Measurements from ENCODE around the gene TRAPPC2L. TPM values are rescaled to one million over a fixed set of nuclear protein-coding genes. Genes with fewer than 3 reads are reported as not detected.

Gene TRAPPC2L
- total RNA-seq, 1 experiment from 2014 or later: 82.0 TPM

- TF ChIP-seq, protein P1, sequence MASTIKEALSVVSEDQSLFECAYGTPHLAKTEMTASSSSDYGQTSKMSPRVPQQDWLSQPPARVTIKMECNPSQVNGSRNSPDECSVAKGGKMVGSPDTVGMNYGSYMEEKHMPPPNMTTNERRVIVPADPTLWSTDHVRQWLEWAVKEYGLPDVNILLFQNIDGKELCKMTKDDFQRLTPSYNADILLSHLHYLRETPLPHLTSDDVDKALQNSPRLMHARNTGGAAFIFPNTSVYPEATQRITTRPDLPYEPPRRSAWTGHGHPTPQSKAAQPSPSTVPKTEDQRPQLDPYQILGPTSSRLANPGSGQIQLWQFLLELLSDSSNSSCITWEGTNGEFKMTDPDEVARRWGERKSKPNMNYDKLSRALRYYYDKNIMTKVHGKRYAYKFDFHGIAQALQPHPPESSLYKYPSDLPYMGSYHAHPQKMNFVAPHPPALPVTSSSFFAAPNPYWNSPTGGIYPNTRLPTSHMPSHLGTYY (CRISPR knock-in tag; IDR thresholded peaks at IDR 0.05): no peak
- TF ChIP-seq ZBTB21 (CRISPR knock-in tag; IDR thresholded peaks at IDR 0.05; ENCODE audit: borderline replicate concordance) (no peak), E2F5 (CRISPR knock-in tag; IDR thresholded peaks at IDR 0.05) (no peak)
Observed at GRCh38 chr16:88810912-88811768, 45.8 kb upstream of the TRAPPC2L start (continued).

- ATAC-seq (peak; percentile 61), DNase-seq (ENCODE audit: low spot score) (peak; percentile 95)
- Mint-ChIP-seq H3K4me1 (peaks cover 14% of the 10 kb centered on the region), H3K27me3 (ENCODE audit: low read depth) (no peaks in the 10 kb centered on the region), H3K9me3 (no peaks in the 10 kb centered on the region), H3K27ac (peak within 1 kb of the TSS; percentile 98), H3K4me3 (peak within 1 kb of the TSS; percentile 87), H3K36me3 (peaks cover 28% of the 10 kb centered on the region)
- ChIA-PET CTCF (interaction anchor here (0.6 to 5.1 kb wide), 26 partner anchors 15 to 428 kb away, joined by 3 to 47 read pairs (median 4); partner anchors contain the start of genes CDH15, GALNS, PIEZO1 and TRAPPC2L), POLR2A (interaction anchor here (0.5 to 1.8 kb wide), 4 partner anchors 8 to 111 kb away, joined by 3 to 6 read pairs (median 4); partner anchors contain the start of genes CDT1 and TRAPPC2L)
- TF ChIP-seq RELA (CRISPR knock-in tag; IDR thresholded peaks at IDR 0.05; ENCODE audit: borderline replicate concordance): 0 out of 2 replicates have a peak, but pooled peaks have one; percentile 40
- TF ChIP-seq USF2 (CRISPR knock-in tag; IDR thresholded peaks at IDR 0.05): no peak
- peak; percentile 84 for TF ChIP-seq E2F5 (CRISPR knock-in tag; IDR thresholded peaks at IDR 0.05)
- no peak for TF ChIP-seq GRHL2 (CRISPR knock-in tag; IDR thresholded peaks at IDR 0.05; ENCODE audit: insufficient replicate concordance, severe bottlenecking)
- peak; percentile 36; the same call in 1 of the 2 replicates for TF ChIP-seq SMAD4 (CRISPR knock-in tag; IDR thresholded peaks at IDR 0.05)
- TF ChIP-seq SOX15 (CRISPR knock-in tag; IDR thresholded peaks at IDR 0.05): no peak
- TF ChIP-seq GABPB1 (CRISPR knock-in tag; IDR thresholded peaks at IDR 0.05): peak; percentile 68
- TF ChIP-seq, protein P2, sequence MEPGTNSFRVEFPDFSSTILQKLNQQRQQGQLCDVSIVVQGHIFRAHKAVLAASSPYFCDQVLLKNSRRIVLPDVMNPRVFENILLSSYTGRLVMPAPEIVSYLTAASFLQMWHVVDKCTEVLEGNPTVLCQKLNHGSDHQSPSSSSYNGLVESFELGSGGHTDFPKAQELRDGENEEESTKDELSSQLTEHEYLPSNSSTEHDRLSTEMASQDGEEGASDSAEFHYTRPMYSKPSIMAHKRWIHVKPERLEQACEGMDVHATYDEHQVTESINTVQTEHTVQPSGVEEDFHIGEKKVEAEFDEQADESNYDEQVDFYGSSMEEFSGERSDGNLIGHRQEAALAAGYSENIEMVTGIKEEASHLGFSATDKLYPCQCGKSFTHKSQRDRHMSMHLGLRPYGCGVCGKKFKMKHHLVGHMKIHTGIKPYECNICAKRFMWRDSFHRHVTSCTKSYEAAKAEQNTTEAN (CRISPR knock-in tag; IDR thresholded peaks at IDR 0.05): peak; percentile 22
- no peak; the same call in 1 of the 2 replicates for TF ChIP-seq FOXK1 (CRISPR knock-in tag; IDR thresholded peaks at IDR 0.05)
- TF ChIP-seq NR2C2 (CRISPR knock-in tag; IDR thresholded peaks at IDR 0.05): no peak
- TF ChIP-seq CREM (CRISPR knock-in tag; IDR thresholded peaks at IDR 0.05): 0 out of 2 replicates have a peak, but pooled peaks have one; percentile 10
- peak; percentile 66; the same call in 1 of the 2 replicates for TF ChIP-seq FOXP1 (CRISPR knock-in tag; IDR thresholded peaks at IDR 0.05; ENCODE audit: borderline replicate concordance)
- TF ChIP-seq SP1 (CRISPR knock-in tag; conservative IDR thresholded peaks at IDR 0.05): peak; percentile 88
- TF ChIP-seq GTF2I (CRISPR knock-in tag; conservative IDR thresholded peaks at IDR 0.05): no peak
- TF ChIP-seq FOXP4 (CRISPR knock-in tag; IDR thresholded peaks at IDR 0.05): 0 out of 2 replicates have a peak, but pooled peaks have one; percentile 21
- 0 out of 2 replicates have a peak, but pooled peaks have one; percentile 11 for TF ChIP-seq NFYB (CRISPR knock-in tag; conservative IDR thresholded peaks at IDR 0.05; ENCODE audit: low read depth)
- peak; percentile 70; the same call in 1 of the 2 replicates for TF ChIP-seq EMX1 (CRISPR knock-in tag; IDR thresholded peaks at IDR 0.05)
- peak; percentile 78 for TF ChIP-seq NFATC4 (CRISPR knock-in tag; IDR thresholded peaks at IDR 0.05)
- TF ChIP-seq ZNF317 (CRISPR knock-in tag; IDR thresholded peaks at IDR 0.05; ENCODE audit: borderline replicate concordance, low read depth): no peak
- TF ChIP-seq MAX (CRISPR knock-in tag; IDR thresholded peaks at IDR 0.05): peak; percentile 94
- TF ChIP-seq, protein P3, sequence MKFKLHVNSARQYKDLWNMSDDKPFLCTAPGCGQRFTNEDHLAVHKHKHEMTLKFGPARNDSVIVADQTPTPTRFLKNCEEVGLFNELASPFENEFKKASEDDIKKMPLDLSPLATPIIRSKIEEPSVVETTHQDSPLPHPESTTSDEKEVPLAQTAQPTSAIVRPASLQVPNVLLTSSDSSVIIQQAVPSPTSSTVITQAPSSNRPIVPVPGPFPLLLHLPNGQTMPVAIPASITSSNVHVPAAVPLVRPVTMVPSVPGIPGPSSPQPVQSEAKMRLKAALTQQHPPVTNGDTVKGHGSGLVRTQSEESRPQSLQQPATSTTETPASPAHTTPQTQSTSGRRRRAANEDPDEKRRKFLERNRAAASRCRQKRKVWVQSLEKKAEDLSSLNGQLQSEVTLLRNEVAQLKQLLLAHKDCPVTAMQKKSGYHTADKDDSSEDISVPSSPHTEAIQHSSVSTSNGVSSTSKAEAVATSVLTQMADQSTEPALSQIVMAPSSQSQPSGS (CRISPR knock-in tag; IDR thresholded peaks at IDR 0.05; ENCODE audit: borderline replicate concordance, low read depth): no peak
- TF ChIP-seq SMAD3 (CRISPR knock-in tag; IDR thresholded peaks at IDR 0.05; ENCODE audit: borderline replicate concordance): peak; percentile 85; the same call in 1 of the 2 replicates
Observed at GRCh38 chr16:88811769-88812512, 45.0 kb upstream of the TRAPPC2L start, which contains the start of gene APRT. Gene APRT (minus strand): TSS chr16:88811928. CDS start chr16:88811899, 29 bp downstream.

All from WTC11 (cell line).